Measurements from ENCODE around the gene OGFRL1. TPM values are rescaled to one million over a fixed set of nuclear protein-coding genes. Genes with fewer than 3 reads are reported as not detected.

Gene OGFRL1
- total RNA-seq, 1 donor from 2014 or later = 34.0 TPM

- H3K4me3 ChIP-seq (ENCODE audit: low read depth, low read length) = no peak overlapping the region
- DNase-seq (ENCODE audit: low read depth) = no peak
- TF ChIP-seq CTCF (conservative IDR thresholded peaks at IDR 0.05; ENCODE audit: low read depth, low read length) = no peak
These were observed 50.1 kb downstream of the OGFRL1 start for GRCh38 chr6:71338540-71339316.

- no peak for DNase-seq (ENCODE audit: low read depth)
These were observed 54.2 kb downstream of the OGFRL1 start for GRCh38 chr6:71342772-71343171.

GRCh38 chr6:71345476-71346333 lies 57.1 kb downstream of the OGFRL1 start:
- H3K4me3 ChIP-seq (ENCODE audit: low read depth, low read length) = no peak overlapping the region
- TF ChIP-seq CTCF (conservative IDR thresholded peaks at IDR 0.05; ENCODE audit: low read depth, low read length) = no peak
- no peak for DNase-seq (ENCODE audit: low read depth)

More at GRCh38 chr6:71342772-71343171, 54.2 kb downstream of the OGFRL1 start:
- no peak overlapping the region for H3K4me3 ChIP-seq (ENCODE audit: low read depth, low read length)
- TF ChIP-seq CTCF (conservative IDR thresholded peaks at IDR 0.05; ENCODE audit: low read depth, low read length) = no peak

GRCh38 chr6:71346334-71346694 lies 57.7 kb downstream of the OGFRL1 start:
- no peak for TF ChIP-seq CTCF (conservative IDR thresholded peaks at IDR 0.05; ENCODE audit: low read depth, low read length)
- no peak overlapping the region for H3K4me3 ChIP-seq (ENCODE audit: low read depth, low read length)
- DNase-seq (ENCODE audit: low read depth) = no peak

GRCh38 chr6:71347119-71347518 lies 58.5 kb downstream of the OGFRL1 start:
- no peak for DNase-seq (ENCODE audit: low read depth)
- no peak overlapping the region for H3K4me3 ChIP-seq (ENCODE audit: low read depth, low read length)
- TF ChIP-seq CTCF (conservative IDR thresholded peaks at IDR 0.05; ENCODE audit: low read depth, low read length) = no peak

- DNase-seq (ENCODE audit: low read depth) = no peak
- H3K4me3 ChIP-seq (ENCODE audit: low read depth, low read length) = no peak overlapping the region
- TF ChIP-seq CTCF (conservative IDR thresholded peaks at IDR 0.05; ENCODE audit: low read depth, low read length) = peak; percentile 56
These were observed 60.8 kb downstream of the OGFRL1 start for GRCh38 chr6:71349395-71349794.

All from epithelial cell of proximal tubule (primary cell).